GM19467 (cell line): ENCODE measurements around the gene B4GALT2.

Experiments
- ATAC-seq: cut with Tn5 transposase; IDR thresholded peaks from one replicate; pipeline ENCODE4 v1.9.1; 2021; ENCODE audit warnings: mild to moderate bottlenecking, moderate library complexity; ENCODE audit not compliant: unreplicated experiment

B4GALT2 gene

GRCh38 chr1:44000122-44000665 is 21.2 kb downstream of the B4GALT2 start:
- no peak for ATAC-seq

DNA sequence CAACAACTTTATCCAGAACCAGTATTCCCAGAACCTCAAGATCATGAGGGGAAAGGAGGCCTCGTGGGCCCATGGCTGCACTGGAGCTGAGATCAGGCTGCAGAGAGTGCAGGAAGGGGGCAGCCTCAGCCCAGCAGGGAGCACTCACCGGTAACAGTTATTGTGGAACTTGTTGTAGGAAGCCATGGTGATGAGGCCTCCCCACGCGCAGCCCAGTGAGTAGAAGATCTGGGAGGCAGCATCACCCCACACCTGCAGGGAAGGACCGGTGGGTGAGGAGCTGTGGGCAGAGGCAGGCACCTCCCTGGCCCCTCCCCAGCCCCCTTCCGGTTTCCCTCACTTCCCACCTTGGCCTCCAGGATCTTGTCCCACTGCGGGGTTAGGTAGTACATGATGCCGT is 23.2 kb downstream of the B4GALT2 start:
- no peak for ATAC-seq

- ATAC-seq: no peak
Observed at GRCh38 chr1:44002606-44003157, 23.7 kb downstream of the B4GALT2 start.

DNA sequence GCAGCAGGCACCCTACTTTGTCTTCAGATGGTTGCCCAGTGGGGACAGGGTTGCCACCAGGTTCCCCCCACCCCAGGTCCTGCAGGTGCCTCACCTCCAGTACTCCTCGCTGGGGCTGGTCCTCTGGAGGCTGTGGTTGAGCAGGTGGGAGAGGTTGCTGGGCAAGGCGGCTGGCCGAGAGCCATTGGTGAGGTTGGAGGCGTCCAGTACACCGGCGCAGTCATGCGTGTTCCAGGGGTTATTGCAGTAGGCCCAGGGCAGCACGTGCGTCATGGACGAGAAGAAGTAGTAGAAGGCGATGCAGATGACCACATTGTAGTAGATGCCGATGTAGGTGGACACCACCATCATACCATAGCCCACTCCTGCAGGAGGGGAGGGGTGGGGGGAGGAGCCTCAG is 29.2 kb downstream of the B4GALT2 start:
- ATAC-seq: no peak

GRCh38 chr1:44010935-44011471 is 32.0 kb downstream of the B4GALT2 start:
- ATAC-seq: no peak

- no peak for ATAC-seq
Observed at GRCh38 chr1:44012404-44012803, 33.4 kb downstream of the B4GALT2 start.

- no peak for ATAC-seq
Observed at GRCh38 chr1:44012941-44013609, 34.1 kb downstream of the B4GALT2 start.

DNA sequence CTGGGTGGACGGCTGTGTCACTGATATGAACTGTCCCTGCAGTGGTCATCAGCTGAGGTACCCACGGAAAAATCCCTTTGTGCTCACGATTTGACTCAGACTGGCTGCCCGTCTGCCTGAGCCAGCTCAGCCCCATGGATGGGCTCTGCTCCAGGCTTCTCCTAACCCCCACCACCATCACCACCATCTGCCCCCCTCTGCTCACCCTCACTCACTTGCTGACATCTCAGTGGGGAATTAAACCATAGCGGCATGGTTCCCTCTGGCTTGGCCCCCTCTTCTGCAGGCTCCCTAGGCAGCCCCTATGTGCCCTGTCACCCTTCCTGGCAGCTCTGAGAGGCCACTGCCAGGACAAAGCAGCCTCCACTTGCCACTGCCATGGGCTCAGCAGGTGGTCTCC is 34.9 kb downstream of the B4GALT2 start:
- ATAC-seq: no peak

DNA sequence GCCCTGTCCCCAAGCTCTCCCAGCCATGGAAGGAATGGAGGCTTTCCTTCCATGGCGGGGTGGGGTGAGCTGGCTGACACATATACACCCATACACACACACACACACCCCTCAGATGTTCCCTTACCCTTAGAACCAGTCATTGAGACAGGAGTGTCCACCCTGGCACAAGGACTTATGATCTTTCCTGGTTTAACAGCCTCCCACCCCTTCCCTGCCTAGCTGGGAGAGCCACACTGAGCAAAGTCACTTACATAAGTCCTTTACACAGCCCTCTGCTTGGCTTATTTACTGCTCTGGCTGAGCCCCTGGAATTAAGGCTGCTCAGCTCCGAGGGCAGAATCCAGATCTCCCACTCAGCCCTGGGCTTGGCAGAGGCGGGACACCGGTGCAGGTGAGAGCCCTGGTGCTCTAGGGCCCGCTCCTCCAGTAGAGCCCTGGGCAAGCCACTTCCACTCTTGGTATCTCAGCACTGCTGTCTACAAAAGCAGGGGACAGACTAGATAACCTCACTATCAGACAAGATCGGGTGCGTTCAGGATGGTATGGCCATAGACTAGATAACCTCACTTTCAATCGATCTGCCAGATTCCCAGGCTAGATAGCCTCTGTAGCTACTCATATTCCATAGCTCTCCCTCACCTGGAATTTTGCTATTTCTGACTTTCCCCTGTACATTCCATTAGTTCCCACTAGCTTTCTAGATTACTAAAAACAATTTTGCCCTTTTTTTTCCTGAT is 35.5 kb downstream of the B4GALT2 start:
- no peak for ATAC-seq

GRCh38 chr1:44015206-44015605 is 36.2 kb downstream of the B4GALT2 start:
- no peak for ATAC-seq

DNA sequence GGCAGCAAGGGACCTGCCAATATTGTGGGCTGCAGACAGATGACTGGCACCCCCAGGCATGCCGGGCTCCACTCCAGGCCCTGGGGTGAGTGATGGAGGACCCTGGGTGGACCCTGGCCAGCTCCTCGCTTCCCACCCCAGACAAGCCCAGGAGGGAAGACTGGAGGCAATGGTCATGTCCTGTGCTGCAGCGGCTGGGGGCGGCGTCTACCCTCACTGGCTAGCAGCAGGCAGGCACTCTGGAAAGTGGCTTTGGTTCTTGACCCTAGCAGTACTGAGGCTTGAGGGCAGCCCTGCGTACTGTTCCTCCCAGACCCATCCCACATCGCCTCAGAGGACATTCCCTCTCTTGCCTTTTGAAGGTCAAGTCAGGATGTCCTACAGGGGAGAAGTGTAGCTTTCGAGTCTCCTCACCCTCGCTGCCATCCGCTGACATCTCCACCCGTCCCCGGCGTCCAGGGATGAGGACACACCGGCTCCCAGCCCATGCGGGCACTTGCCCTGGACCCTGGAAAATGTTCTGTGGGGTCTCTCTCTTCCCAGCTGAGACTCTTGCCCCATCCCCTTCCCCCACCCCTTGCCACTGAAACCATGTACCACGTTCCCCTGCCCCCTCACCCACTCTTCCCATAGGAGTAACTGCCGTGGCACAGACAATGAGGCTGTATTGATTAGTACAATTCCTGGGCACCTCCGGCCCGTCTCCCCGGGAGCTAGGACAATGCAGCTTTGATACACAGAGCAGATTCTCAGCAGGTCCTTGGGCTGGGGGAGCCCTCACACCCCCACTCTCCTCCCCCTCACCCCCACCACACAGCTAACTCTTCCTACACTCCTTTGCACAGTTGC is 37.3 kb downstream of the B4GALT2 start:
- ATAC-seq: no peak

DNA sequence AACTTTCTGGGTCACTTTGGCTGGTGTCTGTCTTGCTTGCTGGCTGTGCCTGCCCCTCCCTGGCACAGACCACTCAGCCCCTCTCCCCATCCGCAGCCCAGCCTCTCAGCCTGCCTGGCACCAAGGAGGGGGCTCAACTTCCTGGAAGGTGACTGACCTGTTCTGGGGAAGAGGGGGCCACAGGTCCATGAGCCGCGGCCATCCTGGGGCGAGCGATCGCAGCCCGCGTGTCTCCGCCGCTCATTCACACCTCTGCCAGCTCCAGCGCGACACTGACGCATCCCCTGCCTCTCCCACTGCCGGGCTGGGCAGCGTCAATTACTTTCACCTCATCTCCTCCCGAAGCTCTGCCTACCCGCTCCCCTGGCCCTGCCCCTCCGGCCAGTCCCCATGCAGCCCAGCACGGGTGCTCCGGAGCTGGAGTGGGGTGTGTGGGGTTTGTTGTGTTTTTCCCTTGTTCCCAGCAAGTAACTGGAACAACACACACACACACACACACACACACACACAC is 37.9 kb downstream of the B4GALT2 start:
- ATAC-seq: no peak

- ATAC-seq: no peak
Observed at GRCh38 chr1:44019466-44019948, 40.5 kb downstream of the B4GALT2 start.

- ATAC-seq: no peak
Observed at GRCh38 chr1:44020464-44020863, 41.5 kb downstream of the B4GALT2 start.

- ATAC-seq: no peak
Observed at GRCh38 chr1:44021156-44021555, 42.1 kb downstream of the B4GALT2 start.

DNA sequence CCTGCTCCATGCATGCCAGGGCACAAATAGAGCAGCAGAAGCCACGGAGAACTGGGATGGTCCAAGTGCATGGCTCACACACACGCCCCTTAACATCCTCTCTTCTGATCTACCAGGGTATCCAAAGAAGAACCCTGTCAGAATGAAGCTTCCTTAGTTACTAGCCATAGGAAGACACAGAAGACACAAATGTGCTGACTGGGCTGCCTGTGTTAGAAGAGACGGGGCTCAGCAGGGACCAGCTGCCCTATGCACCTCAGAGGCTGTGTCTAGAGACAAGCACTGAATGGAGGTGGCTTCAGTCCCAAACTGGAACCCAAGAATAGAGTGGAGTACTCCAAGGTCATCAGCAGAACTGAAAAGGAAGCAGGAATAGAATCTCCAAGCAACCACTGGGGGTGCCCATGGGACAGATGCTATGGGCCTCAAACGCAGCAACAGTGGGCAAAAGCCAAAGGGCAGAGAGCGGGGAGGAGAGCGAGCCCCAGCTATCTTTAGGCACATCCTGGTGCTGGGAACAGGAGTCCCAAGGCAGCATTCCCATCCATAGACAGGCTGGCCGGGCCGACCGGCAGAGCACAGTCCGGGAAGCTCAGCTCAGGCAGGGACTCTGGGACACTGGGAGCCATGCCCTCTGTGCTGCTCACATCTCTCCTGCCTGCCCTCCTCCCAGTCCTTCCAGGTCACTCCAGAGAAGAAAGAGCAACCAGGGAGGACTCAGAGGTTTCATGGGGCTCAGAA is 42.7 kb downstream of the B4GALT2 start:
- ATAC-seq: no peak

- no peak for ATAC-seq
Observed at GRCh38 chr1:44024031-44024902, 45.3 kb downstream of the B4GALT2 start.

DNA sequence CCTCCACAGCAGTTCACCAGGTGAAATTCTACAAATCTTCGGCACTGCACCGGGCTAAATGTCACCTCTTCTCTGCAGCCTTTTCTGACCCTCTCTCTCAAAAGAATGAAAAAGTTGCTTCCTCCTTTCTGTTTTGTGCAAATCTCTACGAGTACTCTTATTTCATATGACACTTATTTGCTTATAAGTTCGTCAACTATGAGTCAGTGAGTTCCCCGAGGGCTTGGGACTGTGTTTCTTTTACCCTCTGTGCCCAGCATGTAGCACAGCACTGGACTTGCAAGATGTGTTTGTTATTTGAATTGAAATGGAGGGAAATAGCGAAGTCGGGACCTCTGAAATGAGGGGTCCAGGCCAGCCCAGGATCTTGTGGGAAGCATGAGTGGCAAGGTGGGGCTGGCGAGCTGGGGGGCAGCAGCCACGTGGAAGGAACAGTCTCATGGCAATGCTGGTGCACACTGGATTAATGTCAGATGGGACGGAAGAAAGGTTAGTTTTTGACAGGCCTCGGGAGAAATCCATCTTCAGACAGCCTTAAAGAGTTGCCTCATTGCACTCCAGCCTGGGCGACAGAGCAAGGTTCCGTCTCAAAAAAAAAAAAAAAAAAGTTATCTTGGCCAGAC is 46.0 kb downstream of the B4GALT2 start:
- no peak for ATAC-seq
